Measurements from ENCODE around the gene SETD3.

Gene SETD3

DNA sequence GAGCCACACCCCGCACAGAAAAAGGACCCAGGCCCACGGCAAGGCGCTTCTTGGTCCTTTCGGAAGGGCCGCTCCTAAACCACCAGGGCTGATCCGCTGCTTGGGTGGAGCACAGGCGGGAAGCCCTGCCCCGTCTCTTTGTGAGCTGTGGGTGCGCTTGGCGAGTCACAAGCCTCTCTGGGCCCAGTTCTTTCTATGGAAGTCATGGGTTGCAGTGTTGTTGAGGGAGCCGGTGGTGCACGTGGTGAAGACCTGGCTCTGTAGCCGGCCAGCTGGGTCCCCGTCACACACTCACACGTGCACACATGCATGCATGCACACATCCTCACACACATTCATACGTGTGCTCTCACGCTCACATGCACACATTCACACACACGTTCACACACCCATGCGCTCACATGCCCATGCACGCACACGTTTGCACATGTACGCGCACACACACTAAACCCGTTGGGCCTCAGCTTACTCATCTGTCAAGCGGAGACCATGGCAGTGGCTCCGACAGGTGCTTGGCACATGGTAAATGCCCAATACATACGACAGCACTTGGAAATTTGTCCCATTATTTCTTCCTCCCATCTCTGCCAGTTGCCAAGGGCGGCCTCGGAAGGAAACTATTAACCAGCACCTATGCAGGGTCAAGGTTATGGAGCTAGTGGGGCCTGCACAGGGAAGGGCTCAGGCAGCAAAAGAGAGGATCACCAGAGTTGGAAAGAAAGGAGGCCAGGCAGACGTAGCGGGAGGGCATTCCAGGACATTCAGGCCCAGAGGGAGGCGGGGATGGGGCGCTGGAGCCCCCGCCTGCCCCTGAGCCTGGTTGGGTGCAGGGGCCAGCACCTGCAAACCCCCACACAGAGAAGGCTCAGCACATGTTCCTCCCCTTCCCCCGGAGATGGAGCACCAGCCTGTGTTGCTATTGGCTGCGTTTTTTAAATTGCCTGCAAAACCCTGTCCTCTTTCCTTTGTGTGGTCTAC lies 96.9 kb downstream of the SETD3 start:
- H2AFZ ChIP-seq (ENCODE audit: low read length) = no peak overlapping the region
- H3K9ac ChIP-seq (ENCODE audit: low read length) = no peak overlapping the region
- H3K4me1 ChIP-seq (ENCODE audit: insufficient read depth, low read length, severe bottlenecking) = no peaks in the 10 kb centered on the region
- TF ChIP-seq EZH2 (IDR thresholded peaks at IDR 0.05; ENCODE audit: borderline replicate concordance, low read length) = no peak
- TF ChIP-seq, protein P1, sequence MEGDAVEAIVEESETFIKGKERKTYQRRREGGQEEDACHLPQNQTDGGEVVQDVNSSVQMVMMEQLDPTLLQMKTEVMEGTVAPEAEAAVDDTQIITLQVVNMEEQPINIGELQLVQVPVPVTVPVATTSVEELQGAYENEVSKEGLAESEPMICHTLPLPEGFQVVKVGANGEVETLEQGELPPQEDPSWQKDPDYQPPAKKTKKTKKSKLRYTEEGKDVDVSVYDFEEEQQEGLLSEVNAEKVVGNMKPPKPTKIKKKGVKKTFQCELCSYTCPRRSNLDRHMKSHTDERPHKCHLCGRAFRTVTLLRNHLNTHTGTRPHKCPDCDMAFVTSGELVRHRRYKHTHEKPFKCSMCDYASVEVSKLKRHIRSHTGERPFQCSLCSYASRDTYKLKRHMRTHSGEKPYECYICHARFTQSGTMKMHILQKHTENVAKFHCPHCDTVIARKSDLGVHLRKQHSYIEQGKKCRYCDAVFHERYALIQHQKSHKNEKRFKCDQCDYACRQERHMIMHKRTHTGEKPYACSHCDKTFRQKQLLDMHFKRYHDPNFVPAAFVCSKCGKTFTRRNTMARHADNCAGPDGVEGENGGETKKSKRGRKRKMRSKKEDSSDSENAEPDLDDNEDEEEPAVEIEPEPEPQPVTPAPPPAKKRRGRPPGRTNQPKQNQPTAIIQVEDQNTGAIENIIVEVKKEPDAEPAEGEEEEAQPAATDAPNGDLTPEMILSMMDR (IDR thresholded peaks at IDR 0.05; ENCODE audit: low read length) = no peak
- H3K4me2 ChIP-seq (ENCODE audit: low read length) = no peak overlapping the region
- H3K9me2 ChIP-seq (ENCODE audit: low read depth, low read length) = no peaks in the 10 kb centered on the region
- no peaks in the 10 kb centered on the region; the same call in 1 of the 2 replicates for H3K27me3 ChIP-seq (ENCODE audit: insufficient read depth, low read length)
- no peaks in the 10 kb centered on the region for H3K36me3 ChIP-seq (ENCODE audit: insufficient read depth, low read length)
- H3K27ac ChIP-seq (ENCODE audit: low read depth, low read length, poor library complexity, severe bottlenecking) = no peak overlapping the region
- no peaks in the 10 kb centered on the region for H3K9me3 ChIP-seq (ENCODE audit: low read length)
- H3K79me2 ChIP-seq (ENCODE audit: insufficient read depth, low read length) = no peaks in the 10 kb centered on the region
- no peak overlapping the region for H3K4me3 ChIP-seq (ENCODE audit: low read depth, low read length, poor library complexity, severe bottlenecking)
- H4K20me1 ChIP-seq (ENCODE audit: insufficient read depth, low read length) = no peaks in the 10 kb centered on the region
- no peaks in the 10 kb centered on the region for H3F3A ChIP-seq (ENCODE audit: insufficient read depth, low read length)

DNA sequence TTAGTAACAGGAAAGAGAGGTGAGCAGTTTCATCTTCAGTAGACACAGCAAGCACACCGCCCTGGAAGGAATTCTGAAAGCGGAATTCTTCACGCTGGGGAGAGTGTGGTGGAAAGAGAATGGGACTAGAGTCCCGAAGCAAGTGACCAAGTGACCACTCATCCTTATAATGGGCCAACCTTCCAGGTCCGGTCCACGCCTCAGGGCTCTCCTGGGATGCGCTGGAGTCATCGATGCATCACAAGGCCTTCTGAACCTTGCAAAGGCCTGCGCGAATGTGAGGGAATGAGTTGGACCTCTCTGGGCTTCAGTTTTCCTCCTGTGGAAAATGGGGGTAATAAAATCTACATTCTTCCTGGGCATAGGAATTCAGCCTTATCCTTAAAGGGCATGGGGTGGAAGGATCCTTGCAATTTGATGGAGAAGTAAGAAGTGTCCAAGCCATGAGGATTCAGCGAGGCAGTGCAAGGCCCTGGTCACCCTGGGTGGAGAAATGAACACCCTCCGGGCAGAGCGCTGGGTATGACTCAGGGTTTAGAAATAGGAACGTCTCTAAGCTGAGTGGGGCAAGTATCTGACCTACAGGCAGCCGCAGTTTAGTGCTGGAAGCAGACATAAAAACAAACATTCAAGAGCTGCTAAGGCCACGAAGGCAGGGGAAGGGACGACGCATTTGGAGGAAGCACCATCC lies 97.7 kb downstream of the SETD3 start:
- H3K27ac ChIP-seq (ENCODE audit: low read depth, low read length, poor library complexity, severe bottlenecking) = no peak overlapping the region
- no peak overlapping the region for H3K4me3 ChIP-seq (ENCODE audit: low read depth, low read length, poor library complexity, severe bottlenecking)
- TF ChIP-seq EZH2 (IDR thresholded peaks at IDR 0.05; ENCODE audit: borderline replicate concordance, low read length) = no peak
- TF ChIP-seq, protein P1 (IDR thresholded peaks at IDR 0.05; ENCODE audit: low read length) = no peak
- H3K36me3 ChIP-seq (ENCODE audit: insufficient read depth, low read length) = no peaks in the 10 kb centered on the region
- no peaks in the 10 kb centered on the region for H4K20me1 ChIP-seq (ENCODE audit: insufficient read depth, low read length)
- no peaks in the 10 kb centered on the region for H3K79me2 ChIP-seq (ENCODE audit: insufficient read depth, low read length)
- no peaks in the 10 kb centered on the region for H3K9me2 ChIP-seq (ENCODE audit: low read depth, low read length)
- H3K4me1 ChIP-seq (ENCODE audit: insufficient read depth, low read length, severe bottlenecking) = no peaks in the 10 kb centered on the region
- H3K4me2 ChIP-seq (ENCODE audit: low read length) = no peak overlapping the region
- H3K9ac ChIP-seq (ENCODE audit: low read length) = no peak overlapping the region
- no peaks in the 10 kb centered on the region for H3F3A ChIP-seq (ENCODE audit: insufficient read depth, low read length)
- H3K27me3 ChIP-seq (ENCODE audit: insufficient read depth, low read length) = no peaks in the 10 kb centered on the region; the same call in 1 of the 2 replicates
- no peak overlapping the region for H2AFZ ChIP-seq (ENCODE audit: low read length)
- H3K9me3 ChIP-seq (ENCODE audit: low read length) = no peaks in the 10 kb centered on the region

DNA sequence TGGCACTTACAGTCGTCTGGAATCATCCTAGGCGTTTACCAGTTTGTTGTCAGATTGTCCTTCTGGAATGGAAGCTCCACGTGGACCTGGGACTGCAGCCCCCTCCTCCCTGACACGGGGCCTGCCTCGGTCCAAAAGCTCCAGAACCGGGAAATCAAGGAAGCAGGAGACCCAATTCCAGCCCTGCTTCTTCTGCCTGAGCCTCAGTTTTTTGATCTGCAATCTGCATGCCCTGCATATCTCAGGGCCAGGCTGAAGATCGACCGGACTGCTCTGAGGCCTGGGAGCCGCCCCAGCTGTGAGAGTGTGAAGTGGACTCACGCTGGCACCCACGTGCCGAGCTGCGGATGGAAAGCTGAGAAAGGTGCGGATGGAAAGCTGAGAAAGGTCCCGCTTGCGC lies 98.6 kb downstream of the SETD3 start:
- Histone ChIP-seq H3F3A (ENCODE audit: insufficient read depth, low read length) (no peaks in the 10 kb centered on the region), H4K20me1 (ENCODE audit: insufficient read depth, low read length) (no peaks in the 10 kb centered on the region), H3K9ac (ENCODE audit: low read length) (no peak overlapping the region), H3K79me2 (ENCODE audit: insufficient read depth, low read length) (no peaks in the 10 kb centered on the region), H2AFZ (ENCODE audit: low read length) (no peak overlapping the region), H3K4me2 (ENCODE audit: low read length) (no peak overlapping the region), H3K9me2 (ENCODE audit: low read depth, low read length) (no peaks in the 10 kb centered on the region), H3K36me3 (ENCODE audit: insufficient read depth, low read length) (no peaks in the 10 kb centered on the region), H3K4me3 (ENCODE audit: low read depth, low read length, poor library complexity, severe bottlenecking) (no peak overlapping the region), H3K9me3 (ENCODE audit: low read length) (no peaks in the 10 kb centered on the region), H3K27me3 (ENCODE audit: insufficient read depth, low read length) (no peaks in the 10 kb centered on the region; the same call in 1 of the 2 replicates), H3K4me1 (ENCODE audit: insufficient read depth, low read length, severe bottlenecking) (no peaks in the 10 kb centered on the region), H3K27ac (ENCODE audit: low read depth, low read length, poor library complexity, severe bottlenecking) (no peak overlapping the region)
- TF ChIP-seq, protein P1 (IDR thresholded peaks at IDR 0.05; ENCODE audit: low read length) = no peak
- no peak for TF ChIP-seq EZH2 (IDR thresholded peaks at IDR 0.05; ENCODE audit: borderline replicate concordance, low read length)

All from OCI-LY1 (cell line).